GM04504 (cell line): ENCODE results near the gene DPY19L3.
"Not testable (repeated sequence)": the region's sequence is repeated elsewhere in the genome, so short reads cannot be mapped to it uniquely, and the experiment has no call there.

Source experiments
- DNase-seq: peaks from one replicate; pipeline ENCODE4 v3.0.0-alpha.2; 2012; ENCODE audit warnings: low read depth

Gene DPY19L3, protein sequence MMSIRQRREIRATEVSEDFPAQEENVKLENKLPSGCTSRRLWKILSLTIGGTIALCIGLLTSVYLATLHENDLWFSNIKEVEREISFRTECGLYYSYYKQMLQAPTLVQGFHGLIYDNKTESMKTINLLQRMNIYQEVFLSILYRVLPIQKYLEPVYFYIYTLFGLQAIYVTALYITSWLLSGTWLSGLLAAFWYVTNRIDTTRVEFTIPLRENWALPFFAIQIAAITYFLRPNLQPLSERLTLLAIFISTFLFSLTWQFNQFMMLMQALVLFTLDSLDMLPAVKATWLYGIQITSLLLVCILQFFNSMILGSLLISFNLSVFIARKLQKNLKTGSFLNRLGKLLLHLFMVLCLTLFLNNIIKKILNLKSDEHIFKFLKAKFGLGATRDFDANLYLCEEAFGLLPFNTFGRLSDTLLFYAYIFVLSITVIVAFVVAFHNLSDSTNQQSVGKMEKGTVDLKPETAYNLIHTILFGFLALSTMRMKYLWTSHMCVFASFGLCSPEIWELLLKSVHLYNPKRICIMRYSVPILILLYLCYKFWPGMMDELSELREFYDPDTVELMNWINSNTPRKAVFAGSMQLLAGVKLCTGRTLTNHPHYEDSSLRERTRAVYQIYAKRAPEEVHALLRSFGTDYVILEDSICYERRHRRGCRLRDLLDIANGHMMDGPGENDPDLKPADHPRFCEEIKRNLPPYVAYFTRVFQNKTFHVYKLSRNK

DNA sequence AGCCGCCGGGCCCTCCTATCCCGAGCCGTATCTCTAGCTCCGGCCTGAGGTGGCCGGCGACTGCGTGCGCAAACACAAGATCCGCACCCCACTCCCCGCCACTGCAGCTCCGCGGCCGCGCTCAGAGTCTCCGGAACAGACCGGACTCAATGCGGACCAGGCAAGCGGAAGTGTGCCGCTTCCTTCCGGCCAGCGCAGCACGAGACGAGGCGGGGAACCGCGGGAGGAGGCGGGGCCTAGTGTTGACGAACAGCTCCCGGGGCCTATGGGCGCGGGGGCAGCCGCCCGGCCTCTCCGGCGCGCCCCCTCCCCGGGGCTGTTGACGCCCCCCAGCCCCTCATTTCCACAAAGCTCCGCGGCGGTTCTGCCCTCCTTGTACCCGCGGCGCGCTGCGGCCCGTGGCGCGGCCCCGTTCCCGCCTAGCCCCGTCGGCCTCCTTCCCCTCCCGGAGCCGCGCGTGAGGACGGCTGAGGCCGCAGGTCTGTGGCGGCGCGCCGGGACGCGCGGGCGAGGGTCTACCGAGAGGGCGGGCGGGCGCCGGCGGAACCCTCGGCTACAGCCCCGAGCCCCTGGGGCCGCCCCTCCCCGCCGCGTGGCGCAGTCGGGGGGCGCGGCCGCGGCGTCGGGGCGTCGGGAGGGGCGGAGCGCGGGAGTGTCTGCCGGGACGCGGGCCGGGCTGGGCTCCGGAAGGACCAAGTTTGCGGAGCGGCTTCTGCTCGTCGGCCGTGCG lies at the start of gene DPY19L3:
DPY19L3 (plus strand) TSS at position 340 of the 730 bp plus-strand sequence. CDS start 2,484 bp downstream, outside the sequence.
- DNase-seq: peak; percentile 85

DNA sequence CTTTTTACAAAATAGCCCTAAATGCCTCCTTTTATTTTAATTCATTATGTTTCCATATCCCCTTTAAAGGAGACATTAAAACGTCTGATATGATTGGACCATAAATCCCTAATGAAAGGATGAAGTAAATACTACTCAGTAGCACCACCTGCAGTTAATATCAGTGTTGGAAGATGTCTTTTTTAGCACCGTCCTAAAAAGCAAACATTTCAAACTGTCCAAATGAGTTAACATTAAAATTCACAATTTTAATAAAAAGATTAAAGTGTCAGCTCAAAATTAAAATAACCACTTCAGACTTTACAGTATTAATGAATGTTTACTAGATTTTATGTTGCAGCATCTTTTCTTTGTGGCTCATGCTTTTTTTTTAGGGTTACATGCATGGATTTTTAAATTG lies 47.9 kb upstream of the DPY19L3 start:
- DNase-seq: no peak

DNA sequence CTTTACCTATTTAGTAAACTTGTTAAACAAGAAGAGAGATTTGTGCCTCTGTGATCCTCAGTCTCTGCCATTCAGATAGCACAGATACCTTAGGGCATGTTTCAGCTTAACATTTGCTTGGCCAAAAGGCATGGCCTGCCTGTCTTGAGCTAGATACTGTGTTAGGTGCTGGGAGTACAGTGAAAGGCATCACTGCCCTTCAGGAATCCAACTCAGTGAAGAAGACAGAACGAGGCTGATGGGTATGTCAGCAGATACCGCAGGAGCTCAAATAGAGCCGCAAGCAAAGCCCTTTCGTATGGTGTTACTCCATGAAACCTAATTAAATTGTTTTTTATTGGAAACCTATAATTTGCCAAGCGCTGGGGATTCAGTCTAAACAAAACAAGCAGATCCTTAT lies 47.2 kb upstream of the DPY19L3 start:
- no peak for DNase-seq

DNA sequence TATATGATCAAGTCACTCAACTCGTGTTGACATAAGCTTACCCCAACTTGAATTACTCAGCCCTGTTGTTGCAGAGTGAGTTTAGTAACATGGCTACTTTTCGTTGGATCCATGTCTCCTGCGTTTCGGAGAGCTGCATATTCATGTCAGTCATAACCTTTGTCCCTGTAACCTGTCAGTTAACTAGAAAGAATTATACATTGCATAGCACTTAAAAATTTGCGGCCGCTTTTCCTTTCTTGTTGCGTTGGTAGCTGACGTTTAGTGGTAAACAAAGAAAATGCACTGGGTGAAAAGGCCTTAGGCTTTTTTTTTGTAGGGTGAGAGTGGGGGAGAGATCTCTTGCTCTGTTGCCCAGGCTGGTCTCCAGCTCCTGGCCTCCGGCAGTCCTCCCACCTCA lies 46.0 kb upstream of the DPY19L3 start:
- DNase-seq: no peak

DNA sequence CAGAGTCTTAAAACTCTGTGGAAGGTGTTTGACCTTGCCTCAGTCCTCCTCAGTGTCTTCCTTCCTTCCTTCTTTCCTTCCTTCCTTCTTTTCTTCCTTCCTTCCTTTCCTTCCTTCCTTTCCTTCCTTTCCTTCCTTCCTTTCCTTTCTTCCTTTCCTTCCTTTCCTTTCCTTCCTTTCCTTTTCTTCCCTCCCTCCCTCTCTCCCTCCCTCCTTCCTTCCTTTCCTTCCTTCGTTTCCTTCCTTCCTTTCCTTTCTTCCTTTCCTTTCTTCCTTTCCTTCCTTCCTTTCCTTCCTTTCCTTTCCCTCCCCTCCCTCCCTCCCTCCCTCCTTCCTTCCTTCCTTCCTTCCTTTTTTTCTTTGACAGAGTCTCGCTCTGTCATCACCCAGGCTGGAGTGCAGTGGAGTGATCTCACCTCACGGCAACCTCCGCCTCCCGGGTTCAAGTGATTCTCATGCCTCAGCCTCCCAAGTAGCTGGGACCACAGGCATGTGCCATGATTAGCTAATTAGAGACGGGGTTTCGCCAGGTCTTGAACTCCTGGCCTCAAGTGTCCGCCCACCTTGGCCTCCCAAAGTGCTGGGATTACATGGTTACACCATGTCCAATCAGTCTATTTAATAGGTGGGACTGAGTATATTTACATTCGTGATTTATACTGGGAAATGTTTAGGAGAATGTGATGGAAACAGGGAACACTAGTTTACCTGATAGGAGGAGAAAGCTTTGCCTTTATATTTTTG lies 43.8 kb upstream of the DPY19L3 start:
- DNase-seq: no peak

DNA sequence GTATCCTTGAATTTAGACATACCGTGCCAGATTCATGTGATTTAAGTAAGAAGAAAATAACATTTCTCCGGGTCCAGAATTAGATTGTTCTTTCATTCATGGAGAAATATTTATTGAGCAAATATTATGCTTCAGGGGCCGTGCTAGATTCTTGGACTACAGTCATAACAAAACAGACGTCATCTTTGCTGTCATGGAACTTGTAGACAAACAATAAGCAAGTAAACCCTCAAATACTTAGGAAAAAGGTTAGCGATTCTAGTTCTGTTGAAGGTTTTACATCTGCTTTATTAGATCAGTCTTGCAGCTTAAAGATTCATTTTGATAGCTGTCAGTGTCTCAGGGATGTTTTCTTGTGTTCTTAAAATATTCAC lies 43.3 kb upstream of the DPY19L3 start:
- DNase-seq: no peak

DNA sequence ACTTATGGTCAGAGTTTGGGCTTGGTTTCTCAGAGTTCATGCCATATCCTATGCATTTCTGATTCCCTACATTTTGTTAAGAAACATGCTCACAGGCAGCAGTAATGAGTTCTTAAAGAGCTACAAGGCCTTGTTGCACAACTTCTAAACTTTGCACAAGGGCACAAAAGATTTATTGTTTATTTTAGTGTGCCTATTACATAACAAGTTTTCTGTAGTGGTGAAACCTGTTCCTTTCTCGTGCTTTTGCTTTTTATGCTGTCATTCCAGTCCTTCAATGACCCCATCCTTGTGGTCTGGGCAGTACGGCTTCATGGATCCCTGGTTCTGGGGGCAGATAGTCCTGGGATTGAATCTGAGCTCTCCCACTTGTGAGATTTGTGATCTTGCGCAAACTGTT lies 42.4 kb upstream of the DPY19L3 start:
- DNase-seq: no peak

DNA sequence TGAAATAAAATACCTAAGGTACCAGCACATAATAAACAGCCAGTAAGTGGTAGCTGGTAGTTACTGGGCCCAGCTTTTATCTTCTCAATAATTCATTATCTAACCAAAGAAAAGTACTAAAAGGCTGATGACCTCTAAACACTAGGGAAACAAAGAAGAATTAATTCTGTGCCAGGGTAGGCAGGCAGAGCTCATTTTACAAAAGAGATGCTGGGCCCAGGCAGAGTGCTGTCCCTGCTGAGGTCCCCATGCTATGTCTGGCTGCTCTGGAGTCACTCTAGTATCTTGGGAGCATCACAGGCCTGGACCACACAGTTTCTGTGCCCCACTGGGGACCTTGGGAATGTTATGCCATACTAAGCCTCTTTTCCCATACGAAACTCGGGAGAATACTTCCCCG lies 41.9 kb upstream of the DPY19L3 start:
- no peak for DNase-seq

DNA sequence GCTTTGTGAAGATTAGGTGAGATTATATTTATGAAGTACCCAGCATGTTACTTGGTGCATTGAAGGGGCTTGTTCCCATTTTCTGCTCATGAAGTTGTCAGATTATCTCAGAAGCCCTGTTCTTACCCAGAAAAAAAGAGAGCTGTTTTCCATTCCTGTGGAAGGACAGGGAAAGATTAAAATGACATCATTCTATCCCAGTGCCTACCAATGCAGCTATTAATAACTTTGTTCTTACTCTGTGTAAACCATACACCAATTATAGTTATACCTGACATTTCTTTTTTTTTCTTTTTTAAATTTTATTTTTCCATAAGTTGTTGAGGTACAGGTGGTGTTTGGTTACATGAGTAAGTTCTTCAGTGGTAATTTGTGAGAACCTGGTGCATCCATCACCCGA lies 41.5 kb upstream of the DPY19L3 start:
- no peak for DNase-seq

DNA sequence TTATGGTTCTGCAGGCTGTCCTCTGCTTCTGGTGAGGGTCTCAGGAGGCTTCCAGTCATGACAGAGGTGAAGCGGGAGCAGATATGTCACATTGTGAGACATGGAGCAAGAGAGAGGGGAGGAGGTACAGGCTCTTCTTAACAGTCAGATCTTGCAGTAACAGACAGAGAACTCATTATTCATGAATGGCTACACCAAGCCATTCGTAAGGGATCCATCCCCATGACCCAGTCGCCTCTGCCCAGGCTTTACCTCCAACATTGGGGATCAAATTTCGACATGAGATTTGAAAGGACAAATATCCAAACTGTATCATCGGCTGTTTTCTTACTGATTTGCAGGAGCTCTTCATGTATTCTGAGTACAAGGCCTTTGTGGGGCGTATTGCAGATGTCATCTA lies 38.5 kb upstream of the DPY19L3 start:
- no peak for DNase-seq

DNA sequence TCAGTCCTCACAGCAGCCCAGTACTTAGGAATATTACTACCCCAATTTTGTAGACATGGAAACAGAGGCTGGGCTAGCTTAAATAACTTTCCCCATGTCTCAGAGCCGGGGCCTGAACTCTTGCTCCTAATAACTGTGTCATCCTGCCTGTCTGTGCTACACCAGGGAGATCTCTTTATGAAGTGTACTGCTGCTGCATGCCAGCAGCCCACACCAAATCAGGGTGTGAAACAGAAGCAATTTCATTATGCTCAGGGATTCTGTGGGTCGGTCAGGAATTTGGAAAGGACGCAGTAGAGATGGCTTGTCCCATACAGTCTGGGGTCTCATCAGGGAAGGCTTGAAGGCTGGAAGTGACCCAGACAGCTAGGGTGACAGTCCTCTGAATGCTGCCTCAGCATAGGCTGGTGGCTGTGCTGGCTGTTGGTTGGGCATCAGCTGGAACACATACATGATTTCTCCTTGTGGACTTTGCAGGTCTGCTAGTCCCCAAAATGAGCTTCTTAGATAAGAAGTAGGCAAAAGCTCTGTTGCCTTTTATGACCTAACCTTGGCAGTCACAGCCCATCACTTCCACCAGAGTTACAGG lies 37.5 kb upstream of the DPY19L3 start:
- no peak for DNase-seq

DNA sequence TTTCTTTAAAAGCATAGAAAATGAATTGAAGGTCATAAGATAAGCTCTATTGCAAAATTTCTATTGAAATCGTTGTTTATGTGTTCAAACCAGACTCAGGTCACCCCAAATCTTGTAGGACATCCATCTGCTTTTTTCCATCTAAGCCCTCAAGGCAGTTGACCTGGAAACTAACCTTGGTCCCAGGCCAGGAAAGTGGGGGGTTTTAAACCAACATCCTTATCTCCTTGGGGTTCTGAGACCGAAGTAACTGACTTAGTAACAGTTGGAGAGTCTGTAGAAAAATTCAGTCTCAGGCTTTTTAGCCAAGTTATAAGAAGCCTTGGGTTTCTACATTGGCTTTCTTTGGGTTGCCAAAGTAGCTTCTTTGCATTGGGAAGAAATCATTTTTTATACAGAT lies 36.8 kb upstream of the DPY19L3 start:
- no peak for DNase-seq

DNA sequence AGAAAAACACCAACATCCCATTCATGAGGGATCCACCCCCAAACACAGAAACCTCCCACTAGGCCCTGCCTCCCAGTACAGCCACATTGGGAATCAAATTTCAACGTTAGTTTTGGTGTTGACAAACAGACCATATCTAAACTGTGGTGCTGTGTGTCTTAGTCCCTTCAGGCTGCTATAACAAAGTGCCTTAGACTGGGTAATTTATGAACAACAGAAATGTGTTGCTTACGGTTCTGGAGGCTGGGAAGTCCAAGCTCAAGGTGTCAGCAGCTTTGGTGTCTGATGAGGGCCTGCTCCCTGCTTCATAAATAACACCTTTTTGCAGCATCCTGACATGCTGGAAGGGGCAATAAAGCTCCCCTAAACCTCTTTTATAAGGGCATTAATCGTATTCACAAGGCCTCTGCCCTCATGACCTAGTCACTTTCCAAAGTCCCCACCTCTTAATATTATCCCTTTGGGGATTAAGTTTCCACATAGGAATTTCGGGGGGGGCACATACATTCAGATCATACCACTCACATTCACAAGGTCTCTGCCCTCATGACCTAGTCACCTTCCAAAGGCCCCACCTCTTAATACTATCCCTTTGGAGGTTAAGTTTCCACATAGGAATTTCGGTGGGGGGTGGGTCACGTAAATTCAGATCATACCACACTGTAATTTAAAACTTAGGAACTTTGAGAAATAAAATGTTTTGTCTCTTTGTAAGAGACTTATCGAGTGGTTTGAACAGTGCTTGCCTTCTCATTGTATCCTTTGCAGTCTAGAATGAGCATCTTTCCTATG lies 32.6 kb upstream of the DPY19L3 start:
- no peak for DNase-seq

DNA sequence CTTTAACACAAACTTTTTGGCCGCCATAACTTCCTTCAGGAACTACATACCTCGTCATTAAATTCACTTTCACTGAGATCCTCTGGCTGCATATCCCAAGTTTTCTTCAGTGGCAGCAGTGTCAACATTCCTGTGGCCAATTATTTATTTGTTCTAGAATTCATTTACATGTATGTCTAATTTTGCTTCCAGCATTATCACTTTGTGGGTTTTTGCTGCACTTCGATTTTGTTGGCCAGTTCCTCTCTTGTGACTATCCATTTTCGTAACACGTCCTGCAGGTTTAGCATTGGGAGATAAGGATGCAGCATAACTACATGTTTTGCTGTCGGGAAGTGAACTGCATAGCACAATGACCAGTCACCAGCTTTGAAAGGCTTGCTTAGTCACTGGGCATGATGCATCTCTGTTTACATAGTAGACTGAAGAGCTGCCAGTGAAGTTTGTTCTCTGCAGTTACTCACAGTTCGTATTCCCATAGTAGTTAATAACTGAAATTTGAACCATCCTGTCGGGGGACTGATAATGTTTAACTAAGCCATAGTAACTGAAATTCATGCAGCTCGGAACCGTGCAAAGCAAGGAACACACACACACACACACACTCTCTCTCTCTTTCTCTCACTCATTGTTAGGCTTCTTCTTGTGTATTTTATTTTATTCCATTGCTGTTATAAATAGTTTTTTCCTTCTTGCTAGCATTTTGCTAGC lies 31.8 kb upstream of the DPY19L3 start:
- peak; percentile 94 for DNase-seq

DNA sequence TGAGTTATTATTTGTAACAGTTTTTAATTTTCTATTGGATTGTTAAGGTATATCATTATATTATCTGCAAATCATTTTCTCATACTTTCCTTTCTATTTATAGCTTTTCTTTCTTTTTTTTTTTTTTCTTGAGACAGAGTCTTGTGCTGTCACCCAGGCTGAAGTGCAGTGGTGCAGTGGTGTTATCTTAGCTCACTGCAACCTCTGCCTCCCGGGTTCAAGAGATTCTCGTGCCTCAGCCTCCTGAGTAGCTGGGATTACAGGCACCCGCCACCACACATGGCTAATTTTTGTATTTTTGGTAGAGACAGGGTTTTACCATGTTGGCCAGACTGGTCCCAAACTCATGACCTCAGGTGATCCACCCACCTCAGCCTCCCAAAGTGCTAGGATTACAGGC lies 31.2 kb upstream of the DPY19L3 start:
- DNase-seq: not testable (repeated sequence)

DNA sequence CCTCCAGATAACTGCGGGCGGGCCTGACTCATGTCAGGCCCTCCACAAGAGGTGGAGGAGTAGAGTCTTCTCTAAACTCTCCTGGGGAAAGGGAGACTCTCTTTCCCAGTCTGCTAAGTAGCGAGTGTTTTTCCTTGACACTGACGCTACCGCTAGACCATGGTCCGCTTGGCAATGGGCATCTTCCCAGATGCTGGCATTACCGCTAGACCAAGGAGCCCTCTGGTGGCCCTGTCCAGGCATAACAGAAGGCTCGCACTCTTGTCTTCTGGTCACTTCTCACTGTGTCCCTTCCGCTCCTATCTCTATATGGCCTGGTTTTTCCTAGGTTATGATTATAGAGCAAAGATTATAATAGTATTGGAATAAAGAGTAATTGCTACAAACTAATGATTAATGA lies 28.5 kb upstream of the DPY19L3 start:
- not testable (repeated sequence) for DNase-seq

DNA sequence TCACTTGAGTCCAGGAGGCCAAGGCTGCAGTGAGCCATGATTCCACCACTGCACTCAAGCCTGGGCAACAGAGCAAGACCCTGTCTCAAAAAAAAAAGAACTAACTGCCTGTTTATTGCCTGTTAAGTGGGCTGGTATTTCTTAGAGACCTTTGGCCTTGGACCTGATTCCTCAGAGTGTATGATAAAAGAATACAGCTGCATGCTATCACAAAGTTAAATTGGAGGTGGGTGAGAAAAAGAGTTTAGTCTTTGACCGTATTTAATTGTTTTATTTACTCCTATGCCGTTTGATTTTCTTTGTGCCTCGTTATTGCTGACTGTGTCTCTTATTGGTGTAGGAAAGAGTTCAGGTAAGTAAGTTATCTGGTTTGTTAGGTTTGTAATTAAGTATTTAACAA lies 25.3 kb upstream of the DPY19L3 start:
- DNase-seq: no peak

DNA sequence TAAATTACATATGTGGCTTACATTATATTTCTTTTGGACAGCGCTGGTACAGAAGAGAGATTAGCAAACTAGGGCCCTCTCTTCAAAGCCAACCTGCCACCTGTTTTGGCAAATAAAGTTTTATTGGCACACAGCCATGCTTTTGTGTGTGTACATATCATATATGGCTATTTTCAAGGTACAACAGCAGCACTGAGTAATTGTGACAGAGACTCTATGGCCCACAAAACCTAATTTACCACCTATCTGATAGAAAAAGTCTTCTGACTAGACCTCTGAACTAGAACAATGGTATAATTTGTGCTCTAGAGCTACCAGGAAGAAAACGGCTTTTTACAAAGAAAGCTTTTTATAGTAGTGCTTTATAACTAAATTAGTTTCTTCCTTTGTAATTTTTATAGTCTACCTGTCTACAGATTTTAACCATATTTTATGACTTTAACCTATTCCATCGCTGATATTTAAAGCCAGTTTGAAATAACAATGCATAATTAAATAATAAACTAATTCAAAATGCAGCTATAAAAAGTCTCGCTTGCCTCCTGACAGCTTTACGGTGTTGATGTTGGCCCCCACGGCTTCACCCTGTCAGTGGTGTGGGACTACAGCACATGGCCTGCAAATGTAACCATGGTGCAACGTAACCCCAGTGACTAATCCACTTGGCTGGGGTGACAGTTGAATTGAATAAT lies 17.7 kb upstream of the DPY19L3 start:
- peak; percentile 70 for DNase-seq

DNA sequence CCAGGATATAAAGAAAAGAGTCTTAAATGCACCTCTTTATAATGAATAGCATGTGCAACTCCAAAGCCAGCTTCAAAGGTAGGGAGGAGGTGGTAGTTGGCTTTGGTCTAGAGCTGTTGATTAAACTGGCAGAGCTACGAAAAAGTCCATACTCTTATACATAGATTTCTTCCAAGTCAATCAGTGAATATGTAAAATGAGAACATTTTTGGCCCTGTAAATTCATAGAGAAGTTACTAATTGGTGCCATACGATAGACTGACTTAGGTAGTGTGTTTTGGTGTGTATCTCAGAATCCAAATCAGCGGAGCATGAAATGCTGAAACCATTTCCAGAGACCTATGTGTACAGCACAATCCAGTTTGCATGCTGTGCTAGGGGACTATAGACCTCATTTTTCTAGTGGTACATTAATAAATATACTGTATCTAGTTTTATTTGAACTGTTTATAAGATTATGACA lies 17.1 kb upstream of the DPY19L3 start:
- no peak for DNase-seq

DNA sequence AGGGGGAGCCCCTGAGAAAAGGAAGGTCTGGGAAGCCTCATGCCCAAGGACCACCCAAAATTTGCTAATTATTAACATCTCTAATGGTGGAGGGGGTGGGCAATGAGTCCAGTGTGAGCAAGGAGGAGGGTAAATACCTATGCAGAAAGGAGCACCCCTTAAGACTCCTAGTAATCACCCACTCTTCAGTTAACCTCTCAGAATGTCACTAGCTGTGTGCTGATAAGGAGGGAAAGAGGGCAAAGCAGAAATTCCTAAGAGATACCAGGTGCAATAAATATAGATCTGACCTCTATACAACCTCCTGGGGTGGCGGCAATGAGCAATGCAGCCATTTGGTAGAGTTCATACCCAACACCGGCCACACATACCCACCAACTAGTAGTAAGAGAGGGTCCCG lies 12.7 kb upstream of the DPY19L3 start:
- no peak for DNase-seq
